IPS DF 6.9 (cell line): ENCODE data around the gene ARHGAP6.

Experiments used
- DNase-seq: peaks from one replicate; pipeline ENCODE4 v3.0.0-alpha.2; 2013; ENCODE audit warnings: low read depth, low spot score
- H3K27ac ChIP-seq: one replicate; pipeline ENCODE4 v1.5.1; 2013; ENCODE audit warnings: low read length, control low read depth
- H3K27me3 ChIP-seq: 2 replicates; pipeline ENCODE4 v1.6.1; 2013; ENCODE audit warnings: mild to moderate bottlenecking, low read length; ENCODE audit not compliant: control insufficient read depth, insufficient read depth
- H3K36me3 ChIP-seq: 2 replicates; pipeline ENCODE4 v1.6.1; 2013; ENCODE audit warnings: low read length; ENCODE audit not compliant: control insufficient read depth, insufficient read depth
- H3K4me1 ChIP-seq: 2 replicates; pipeline ENCODE4 v1.6.1; 2013; ENCODE audit warnings: low read length; ENCODE audit not compliant: control insufficient read depth, insufficient read depth
- H3K4me3 ChIP-seq: 2 replicates; pipeline ENCODE4 v1.5.1; 2013; ENCODE audit warnings: mild to moderate bottlenecking, low read length
- H3K9me3 ChIP-seq: 2 replicates; pipeline ENCODE4 v1.6.1; 2013; ENCODE audit warnings: low read length, inconsistent platforms; ENCODE audit not compliant: control insufficient read depth, insufficient read depth
- WGBS: extraction: QIAGEN DNeasy Blood & Tissue Kit; methylation state at CpG from one replicate; pipeline ENCODE4 v1.1.7; 2013; ENCODE audit warnings: mixed read lengths, missing lambda C conversion rate; ENCODE audit not compliant: insufficient read length, insufficient coverage; 5-methylcytosine and 5-hydroxymethylcytosine counted together

ARHGAP6 gene

DNA sequence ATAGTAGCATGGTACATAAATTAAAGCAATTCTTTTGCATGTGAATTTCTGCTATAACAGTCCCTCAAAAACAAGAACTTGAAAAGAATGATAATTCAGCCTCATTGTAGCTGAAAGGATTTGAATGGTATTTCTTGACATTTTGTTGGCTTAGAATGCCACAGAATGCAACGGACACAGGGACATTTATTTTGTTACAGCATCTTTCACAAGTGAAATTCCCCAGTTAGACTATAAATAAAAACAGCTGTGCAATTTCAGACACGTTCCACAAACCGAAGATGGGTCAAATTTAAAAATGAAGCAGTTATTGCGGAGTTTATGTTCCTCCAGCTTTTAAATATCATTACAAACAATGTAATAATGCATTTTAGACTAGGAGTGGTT, 455.3 kb downstream of the ARHGAP6 start:
- no peak overlapping the region for H3K27ac ChIP-seq
- no peak overlapping the region for H3K4me3 ChIP-seq
- H3K9me3 ChIP-seq: no peaks in the 10 kb centered on the region
- no peaks in the 10 kb centered on the region for H3K27me3 ChIP-seq
- DNase-seq: no peak
- H3K4me1 ChIP-seq: no peaks in the 10 kb centered on the region; the same call in 1 of the 2 replicates
- H3K36me3 ChIP-seq: no peaks in the 10 kb centered on the region
- no CpG with 5 or more reads among the region's 4 CpGs for WGBS

DNA sequence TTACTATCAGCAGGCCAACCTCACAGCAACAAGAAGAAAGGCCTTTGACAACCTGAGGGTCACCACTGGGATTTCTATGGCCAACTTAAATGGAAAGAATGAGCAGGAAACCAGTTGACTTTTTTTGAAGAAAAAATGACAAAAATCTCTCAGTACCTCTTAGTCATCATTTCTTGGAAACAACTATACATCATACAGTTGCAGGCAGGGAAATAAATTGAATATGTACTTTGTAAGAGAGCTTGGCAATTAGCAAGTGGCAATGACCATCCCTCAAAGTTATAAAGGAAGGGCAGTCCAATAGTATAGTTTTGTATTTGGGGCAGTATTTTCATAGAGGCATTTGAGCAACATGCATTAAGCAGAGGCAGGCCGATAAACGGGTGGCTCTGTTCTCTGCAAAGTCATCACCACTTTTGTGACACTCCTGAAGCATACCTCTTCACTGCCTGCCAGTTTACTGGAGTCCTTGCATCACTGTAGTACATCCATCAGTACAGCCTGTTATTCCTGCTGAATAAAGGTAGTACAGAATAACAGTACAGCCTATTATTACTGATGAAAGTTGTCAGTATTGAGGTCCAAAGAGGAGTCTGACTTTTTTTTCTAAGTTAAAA, 455.8 kb downstream of the ARHGAP6 start:
- H3K9me3 ChIP-seq: no peaks in the 10 kb centered on the region
- H3K4me1 ChIP-seq: no peaks in the 10 kb centered on the region; the same call in 1 of the 2 replicates
- no peak overlapping the region for H3K4me3 ChIP-seq
- no peak for DNase-seq
- H3K27ac ChIP-seq: no peak overlapping the region
- no peaks in the 10 kb centered on the region for H3K27me3 ChIP-seq
- no peaks in the 10 kb centered on the region for H3K36me3 ChIP-seq
- WGBS: no CpG with 5 or more reads among the region's 2 CpGs

- DNase-seq: no peak
- no CpG with 5 or more reads among the region's 1 CpG for whole genome bisulfite sequencing
- H3K4me1 ChIP-seq: no peaks in the 10 kb centered on the region
Observed at GRCh38 chrX:11206716-11207115, 459.0 kb downstream of the ARHGAP6 start.

DNA sequence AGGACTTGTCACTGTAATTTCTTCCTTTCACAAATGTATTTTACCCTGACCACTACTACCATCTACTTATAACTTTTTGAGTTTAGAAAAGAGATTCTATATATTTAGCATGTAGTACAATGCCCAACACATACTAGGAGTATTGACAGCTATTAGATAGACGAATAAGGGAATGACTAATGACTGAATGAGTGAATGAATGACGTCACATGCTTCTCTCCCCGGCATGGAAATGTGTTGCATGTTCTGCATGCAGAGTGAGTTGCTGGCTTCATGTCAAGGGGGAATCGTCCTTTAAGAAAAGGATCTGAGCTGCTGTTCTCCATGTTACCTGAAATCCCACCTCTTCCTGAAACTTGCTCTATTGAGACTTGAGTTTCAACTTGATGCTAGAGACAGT, 459.9 kb downstream of the ARHGAP6 start:
- H3K27ac ChIP-seq: no peak overlapping the region
- no peaks in the 10 kb centered on the region for H3K36me3 ChIP-seq
- no peak overlapping the region for H3K4me3 ChIP-seq
- DNase-seq: no peak
- no peaks in the 10 kb centered on the region for H3K27me3 ChIP-seq
- no CpG with 5 or more reads among the region's 4 CpGs for WGBS
- H3K9me3 ChIP-seq: no peaks in the 10 kb centered on the region
- no peaks in the 10 kb centered on the region for H3K4me1 ChIP-seq

More at GRCh38 chrX:11206716-11207115, 459.0 kb downstream of the ARHGAP6 start:
- Histone ChIP-seq H3K4me3 (no peak overlapping the region), H3K36me3 (no peaks in the 10 kb centered on the region), H3K9me3 (no peaks in the 10 kb centered on the region), H3K27ac (no peak overlapping the region), H3K27me3 (no peaks in the 10 kb centered on the region)

- DNase-seq: no peak
- H3K27me3 ChIP-seq: no peaks in the 10 kb centered on the region
- no peaks in the 10 kb centered on the region for H3K4me1 ChIP-seq
Observed at GRCh38 chrX:11197671-11198070, 468.0 kb downstream of the ARHGAP6 start.

DNA sequence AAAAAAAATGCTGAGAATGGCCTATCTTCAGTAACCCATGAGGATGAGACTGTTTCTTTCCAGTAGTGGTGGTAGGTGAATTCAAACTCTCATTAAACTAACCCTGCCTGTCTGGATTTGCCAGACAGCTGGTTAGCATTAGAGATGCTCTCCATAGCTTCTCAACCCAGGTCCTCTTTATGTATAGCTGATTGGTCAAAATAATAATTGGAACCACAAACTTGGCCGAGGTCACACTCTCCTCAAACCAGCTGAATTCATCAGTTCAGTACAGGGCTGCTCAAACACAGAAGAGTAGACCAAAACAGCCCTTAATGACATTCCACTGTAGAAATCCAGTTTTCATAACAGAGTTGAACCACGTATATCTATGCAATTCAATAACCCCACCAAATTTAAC, 469.2 kb downstream of the ARHGAP6 start:
- no peak overlapping the region for H3K27ac ChIP-seq
- H3K9me3 ChIP-seq: no peaks in the 10 kb centered on the region
- no CpG with 5 or more reads among the region's 2 CpGs for WGBS
- H3K27me3 ChIP-seq: no peaks in the 10 kb centered on the region
- H3K4me3 ChIP-seq: no peak overlapping the region
- H3K4me1 ChIP-seq: no peaks in the 10 kb centered on the region
- H3K36me3 ChIP-seq: no peaks in the 10 kb centered on the region
- no peak for DNase-seq

More at GRCh38 chrX:11197671-11198070, 468.0 kb downstream of the ARHGAP6 start:
- Histone ChIP-seq H3K4me3 (no peak overlapping the region), H3K27ac (no peak overlapping the region), H3K36me3 (no peaks in the 10 kb centered on the region), H3K9me3 (no peaks in the 10 kb centered on the region)
- no CpG with 5 or more reads among the region's 1 CpG for WGBS

GRCh38 chrX:11193035-11193469, 472.7 kb downstream of the ARHGAP6 start:
- H3K27me3 ChIP-seq: no peaks in the 10 kb centered on the region
- no peaks in the 10 kb centered on the region for H3K4me1 ChIP-seq
- H3K4me3 ChIP-seq: no peak overlapping the region
- DNase-seq: no peak
- no peaks in the 10 kb centered on the region for H3K36me3 ChIP-seq
- no peaks in the 10 kb centered on the region for H3K9me3 ChIP-seq
- H3K27ac ChIP-seq: no peak overlapping the region
- no CpG with 5 or more reads among the region's 5 CpGs for WGBS

- no peak overlapping the region for H3K4me3 ChIP-seq
- H3K36me3 ChIP-seq: no peaks in the 10 kb centered on the region
- no peaks in the 10 kb centered on the region for H3K27me3 ChIP-seq
- no peaks in the 10 kb centered on the region for H3K9me3 ChIP-seq
- no peak for DNase-seq
- H3K27ac ChIP-seq: no peak overlapping the region
- no CpG with 5 or more reads among the region's 8 CpGs for WGBS
- no peaks in the 10 kb centered on the region for H3K4me1 ChIP-seq
Observed at GRCh38 chrX:11190745-11191510, 474.8 kb downstream of the ARHGAP6 start.

DNA sequence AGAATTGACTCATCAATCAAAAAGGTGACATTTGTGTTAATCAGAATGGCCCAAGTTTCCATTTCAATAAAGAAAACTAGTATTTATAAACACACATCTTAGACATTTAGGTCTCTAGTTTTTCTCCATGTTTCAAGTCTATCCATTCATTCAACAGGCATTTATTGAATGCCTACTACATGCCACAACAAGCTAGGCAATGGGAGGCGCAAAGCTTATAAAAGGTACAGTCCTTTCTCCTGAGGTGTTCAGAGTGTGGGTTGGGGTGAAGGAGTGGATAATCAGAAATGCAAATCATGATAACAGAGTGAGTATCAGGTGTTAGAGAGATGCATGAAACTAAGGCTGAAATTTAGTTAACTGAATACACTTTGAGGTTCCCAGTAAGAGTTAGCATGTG, 476.6 kb downstream of the ARHGAP6 start:
- no peaks in the 10 kb centered on the region for H3K27me3 ChIP-seq
- WGBS: no CpG with 5 or more reads among the region's 1 CpG
- H3K36me3 ChIP-seq: no peaks in the 10 kb centered on the region
- no peak overlapping the region for H3K27ac ChIP-seq
- H3K4me1 ChIP-seq: no peaks in the 10 kb centered on the region
- DNase-seq: no peak
- no peak overlapping the region for H3K4me3 ChIP-seq
- no peaks in the 10 kb centered on the region for H3K9me3 ChIP-seq

GRCh38 chrX:11188664-11189063, 477.1 kb downstream of the ARHGAP6 start:
- no peaks in the 10 kb centered on the region for H3K27me3 ChIP-seq
- no peak for DNase-seq
- H3K27ac ChIP-seq: no peak overlapping the region
- no peaks in the 10 kb centered on the region for H3K9me3 ChIP-seq
- WGBS: no CpG with 5 or more reads among the region's 7 CpGs
- H3K36me3 ChIP-seq: no peaks in the 10 kb centered on the region
- H3K4me3 ChIP-seq: no peak overlapping the region
- no peaks in the 10 kb centered on the region for H3K4me1 ChIP-seq
